Transverse colon (tissue), 4 donors: ENCODE results near the gene TXNRD1. TPM values are rescaled to one million over a fixed set of nuclear protein-coding genes. Genes with fewer than 3 reads are reported as not detected.
"Not testable (repeated sequence)": the region's sequence is repeated elsewhere in the genome, so short reads cannot be mapped to it uniquely, and the experiment has no call there.

ENCODE experiments used
- DNase-seq: peaks from one replicate; pipeline ENCODE4 v3.0.0-alpha.2; 2019
- H3K27ac ChIP-seq, 4 donors: fragments of 200-600 bp; sonication (generic); 2 replicates each; pipeline ENCODE4 v1.5.1; 2016 to 2018; ENCODE audit warnings: inconsistent platforms in 4 of 4
- H3K27me3 ChIP-seq: fragments of 200-600 bp; sonication (generic); 2 replicates; pipeline ENCODE4 v1.5.1; 2017; ENCODE audit warnings: inconsistent platforms
- H3K36me3 ChIP-seq, 4 donors: fragments of 200-600 bp; sonication (generic); 2 replicates each; pipeline ENCODE4 v1.5.1; 2017 to 2019; ENCODE audit warnings: inconsistent platforms in 4 of 4
- H3K4me1 ChIP-seq, 4 donors: fragments of 200-600 bp; sonication (generic); 2 replicates each; pipeline ENCODE4 v1.5.1; 2017 to 2020; ENCODE audit warnings: inconsistent platforms in 4 of 4
- H3K4me3 ChIP-seq, 4 donors: fragments of 200-600 bp; sonication (generic); 1 replicate in 1 of 4; 2 replicates in 3 of 4; pipeline versions ENCODE4 v1.5.1 to v1.6.1; 2017 to 2019; ENCODE audit warnings: inconsistent platforms in 4 of 4
- H3K9me3 ChIP-seq, 2 donors: fragments of 200-600 bp; sonication (generic); 2 replicates each; pipeline ENCODE4 v1.5.1; 2017 to 2019; ENCODE audit warnings: inconsistent platforms in 2 of 2
- EP300 ChIP-seq: sonication (generic); formaldehyde crosslinking; IDR thresholded peaks from one replicate; pipeline ENCODE4 v1.6.1; 2017; ENCODE audit warnings: antibody characterized with exemption, low read depth
- POLR2A ChIP-seq: fragments of 450-650 bp; IDR thresholded peaks from one replicate; pipeline ENCODE4 v1.6.1; 2016; ENCODE audit warnings: antibody characterized with exemption, mild to moderate bottlenecking, moderate library complexity
- POLR2AphosphoS5 ChIP-seq, 3 donors: sonication (generic); formaldehyde crosslinking; IDR thresholded peaks; one replicate each; pipeline ENCODE4 v1.6.1; 2016; ENCODE audit warnings: antibody characterized with exemption in 3 of 3
- WGBS, 2 donors: methylation state at CpG; one replicate each; pipeline ENCODE4 v1.1.5; 2018; ENCODE audit warnings: low coverage in 1 of 2; 5-methylcytosine and 5-hydroxymethylcytosine counted together
- in situ Hi-C, 4 donors: fragments of 200-750 bp; cut with MboI; loops; one replicate each; pipeline versions ENCODE4 v1.15.0 to v1.15.1; 2017; ENCODE audit warnings: low sequenced_read_pairs in 3 of 4, low pct_ligation_motif_present in 1 of 4, low pct_unique_long_range_greater_than_20kb in 1 of 4
- intact Hi-C: fragments of 100-400 bp; cut with DNase I; formaldehyde crosslinking; loops from one replicate; pipeline ENCODE4 v1.15.1; 2023; ENCODE audit warnings: low total_unique reads
- total RNA-seq, 4 donors: library from RNA; depleted of rRNA; stranded (reverse); fragments of >200 nt; gene quantifications; one replicate each; pipeline ENCODE4 v1.1.0, GENCODE V29; 2016
- TF ChIP-seq, protein P1 (sequence below), 5 experiments: fragments of 200-600 bp in 3 of 5; fragments of 450-650 bp in 2 of 5; sonication (generic) in 3 of 5; IDR thresholded peaks; 1 replicate in 2 of 5; 2 replicates in 3 of 5; pipeline ENCODE4 v1.5.1; 2016 to 2017; ENCODE audit warnings: antibody characterized with exemption in 5 of 5, inconsistent platforms in 3 of 5, mild to moderate bottlenecking in 2 of 5, moderate library complexity in 1 of 5

Gene TXNRD1
- total RNA-seq, 4 donors from 2014 or later: 72.9 to 127 (median 122) TPM

DNA sequence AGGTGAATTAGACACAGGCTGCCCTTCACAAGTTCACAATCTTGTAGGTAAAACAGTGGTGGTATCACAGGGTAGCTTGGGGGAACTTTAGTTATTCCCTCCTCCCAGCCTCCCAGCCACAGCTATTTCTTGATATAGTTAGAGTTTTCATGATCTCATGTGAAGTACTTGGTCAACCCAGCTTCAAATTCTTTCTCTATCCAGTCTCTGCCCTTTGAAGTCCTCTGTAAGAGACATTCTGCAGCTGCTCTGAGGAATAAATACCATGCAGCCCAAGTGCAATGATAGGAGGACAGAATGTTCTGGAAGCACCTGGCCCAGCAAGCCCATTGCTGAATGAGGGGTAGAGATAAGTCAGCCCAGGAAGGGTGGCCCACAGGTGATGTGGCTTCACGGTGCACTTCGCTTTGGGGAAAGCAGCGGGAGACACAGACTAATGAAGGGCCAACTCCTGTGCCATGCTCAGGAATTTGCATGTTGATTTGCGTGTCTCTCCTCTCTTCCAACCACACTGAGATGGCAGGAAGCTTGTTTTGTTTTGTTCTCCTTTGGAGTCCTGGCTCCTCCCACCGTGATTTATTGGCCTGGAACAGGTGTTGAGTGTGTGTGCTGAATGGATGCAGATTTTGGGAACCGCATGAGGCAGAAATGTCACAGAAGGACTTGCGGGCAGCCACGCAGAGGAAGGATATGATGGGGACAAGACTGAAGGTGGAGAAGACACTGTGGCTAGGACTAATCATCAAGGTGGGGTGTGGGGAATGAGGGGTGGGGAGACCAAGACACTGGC lies 8.0 kb upstream of the TXNRD1 start:
- intact Hi-C loops: no loop called here
- H3K27ac ChIP-seq: no peak overlapping the region
- H3K9me3 ChIP-seq: no peaks in the 10 kb centered on the region
- H3K27me3 ChIP-seq: no peaks in the 10 kb centered on the region
- in situ Hi-C loops: loop anchor here in 3 of 4 donors (10.0 to 25.0 kb wide), 4 partner anchors 147 to 1180 kb away; no protein-coding TSS in a partner anchor
- no peak overlapping the region for H3K4me3 ChIP-seq
- DNase-seq: no peak
- TF ChIP-seq, protein P1, sequence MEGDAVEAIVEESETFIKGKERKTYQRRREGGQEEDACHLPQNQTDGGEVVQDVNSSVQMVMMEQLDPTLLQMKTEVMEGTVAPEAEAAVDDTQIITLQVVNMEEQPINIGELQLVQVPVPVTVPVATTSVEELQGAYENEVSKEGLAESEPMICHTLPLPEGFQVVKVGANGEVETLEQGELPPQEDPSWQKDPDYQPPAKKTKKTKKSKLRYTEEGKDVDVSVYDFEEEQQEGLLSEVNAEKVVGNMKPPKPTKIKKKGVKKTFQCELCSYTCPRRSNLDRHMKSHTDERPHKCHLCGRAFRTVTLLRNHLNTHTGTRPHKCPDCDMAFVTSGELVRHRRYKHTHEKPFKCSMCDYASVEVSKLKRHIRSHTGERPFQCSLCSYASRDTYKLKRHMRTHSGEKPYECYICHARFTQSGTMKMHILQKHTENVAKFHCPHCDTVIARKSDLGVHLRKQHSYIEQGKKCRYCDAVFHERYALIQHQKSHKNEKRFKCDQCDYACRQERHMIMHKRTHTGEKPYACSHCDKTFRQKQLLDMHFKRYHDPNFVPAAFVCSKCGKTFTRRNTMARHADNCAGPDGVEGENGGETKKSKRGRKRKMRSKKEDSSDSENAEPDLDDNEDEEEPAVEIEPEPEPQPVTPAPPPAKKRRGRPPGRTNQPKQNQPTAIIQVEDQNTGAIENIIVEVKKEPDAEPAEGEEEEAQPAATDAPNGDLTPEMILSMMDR (IDR thresholded peaks at IDR 0.05): no peak
- no peak for TF ChIP-seq POLR2A
- no peak for TF ChIP-seq POLR2AphosphoS5 (IDR thresholded peaks at IDR 0.05)
- TF ChIP-seq EP300: no peak
- H3K4me1 ChIP-seq: no peaks in the 10 kb centered on the region
- WGBS, 2 donors: 72 to 86% methylated on average over 4 to 8 of the region's 8 CpGs
- no peaks in the 10 kb centered on the region for H3K36me3 ChIP-seq

- Histone ChIP-seq H3K4me1 (peaks cover 5 to 12% (median 5%) of the 10 kb centered on the region in 4 donors), H3K9me3 (no peaks in the 10 kb centered on the region), H3K27ac (no peak overlapping the region), H3K27me3 (no peaks in the 10 kb centered on the region), H3K4me3 (no peak overlapping the region), H3K36me3 (no peaks in the 10 kb centered on the region)
- WGBS, 2 donors: 82 to 88% methylated on average over 4 of the region's 4 CpGs
- no peak for DNase-seq
- TF ChIP-seq, protein P1 (IDR thresholded peaks at IDR 0.05): no peak
- no peak for TF ChIP-seq EP300
- no peak for TF ChIP-seq POLR2AphosphoS5 (IDR thresholded peaks at IDR 0.05)
- no peak for TF ChIP-seq POLR2A
- in situ Hi-C loops (loop anchor here in 2 of 4 donors (10.0 to 25.0 kb wide), 4 partner anchors 72 to 1175 kb away; no protein-coding TSS in a partner anchor), intact Hi-C loops (no loop called here)
Observed at GRCh38 chr12:104212516-104212915, 3.1 kb upstream of the TXNRD1 start.

GRCh38 chr12:104213952-104214351 lies 1.6 kb upstream of the TXNRD1 start:
- 67 to 86% methylated on average over 1 to 2 of the region's 2 CpGs for WGBS, 2 donors
- Histone ChIP-seq H3K27ac (no peak overlapping the region), H3K9me3 (no peaks in the 10 kb centered on the region), H3K27me3 (no peaks in the 10 kb centered on the region), H3K4me1 (peaks cover 5 to 15% (median 6%) of the 10 kb centered on the region in 4 donors), H3K4me3 (no peak overlapping the region), H3K36me3 (no peaks in the 10 kb centered on the region)
- no peak for DNase-seq
- in situ Hi-C loops (loop anchor here in 2 of 4 donors (10.0 to 25.0 kb wide), 4 partner anchors 71 to 1173 kb away; no protein-coding TSS in a partner anchor), intact Hi-C loops (no loop called here)
- TF ChIP-seq, protein P1 (IDR thresholded peaks at IDR 0.05): no peak
- TF ChIP-seq POLR2A (no peak), EP300 (no peak), POLR2AphosphoS5 (IDR thresholded peaks at IDR 0.05) (no peak)

DNA sequence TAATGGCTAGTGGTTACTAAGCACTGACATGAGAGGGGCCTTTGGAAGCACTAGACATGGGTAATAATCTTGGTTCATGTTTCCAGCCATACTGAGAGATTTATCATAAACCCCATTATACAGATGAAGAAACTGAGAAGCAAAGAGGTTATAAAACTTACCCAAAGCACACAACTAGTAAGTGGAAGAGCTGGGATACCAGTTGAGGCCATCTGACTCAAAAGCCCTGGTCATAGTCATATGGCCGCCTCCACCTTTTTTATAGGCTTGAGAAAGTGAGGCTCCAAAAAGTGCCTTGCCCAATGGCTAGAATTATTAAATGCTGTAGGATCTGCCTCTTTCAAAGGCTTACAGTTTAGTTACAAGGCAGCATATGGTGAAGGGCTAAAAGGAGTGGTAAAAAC lies 944 bp downstream of the TXNRD1 start:
- no peaks in the 10 kb centered on the region for H3K36me3 ChIP-seq
- in situ Hi-C loops (loop anchor here in 2 of 4 donors (10.0 to 25.0 kb wide), 4 partner anchors 68 to 1171 kb away; no protein-coding TSS in a partner anchor), intact Hi-C loops (loop anchor here (5.0 kb wide), 2 partner anchors 71 to 141 kb away; no protein-coding TSS in a partner anchor)
- no peaks in the 10 kb centered on the region for H3K9me3 ChIP-seq
- H3K4me1 ChIP-seq: peaks cover 10 to 31% (median 18%) of the 10 kb centered on the region in 4 donors
- 100% methylated on average over 1 of the region's 1 CpG for WGBS, 2 donors
- H3K27ac ChIP-seq: peak overlapping the region; percentile 69 to 80 (median 73)
- no peak for DNase-seq
- H3K27me3 ChIP-seq: no peaks in the 10 kb centered on the region
- TF ChIP-seq EP300: no peak
- H3K4me3 ChIP-seq: no peak overlapping the region

GRCh38 chr12:104218506-104218905 lies 2.9 kb downstream of the TXNRD1 start:
- H3K4me3 ChIP-seq, DNase-seq, H3K27me3 ChIP-seq, H3K36me3 ChIP-seq, H3K9me3 ChIP-seq: not testable (repeated sequence)
- H3K27ac ChIP-seq: peak overlapping the region; percentile 73 to 83 (median 74)
- intact Hi-C loops: loop anchor here (5.0 kb wide), 2 partner anchors 69 to 139 kb away; no protein-coding TSS in a partner anchor
- WGBS, 2 donors: 98 to 100% methylated on average over 2 of the region's 2 CpGs
- in situ Hi-C loops: loop anchor here in 2 of 4 donors (10.0 to 25.0 kb wide), 4 partner anchors 66 to 1169 kb away; no protein-coding TSS in a partner anchor
- H3K4me1 ChIP-seq: peaks cover 10 to 31% (median 18%) of the 10 kb centered on the region in 4 donors
